Upper lobe of right lung (tissue), 1 donor: ENCODE measurements around the gene PPP3CB. TPM values are rescaled to one million over a fixed set of nuclear protein-coding genes. Genes with fewer than 3 reads are reported as not detected.

Source experiments
- ATAC-seq: fragments of 200-7000 bp; cut with Tn5 transposase; one replicate; pipeline ENCODE4 v1.9.1; 2020; ENCODE audit warnings: mild to moderate bottlenecking, moderate library complexity
- DNase-seq: peaks from one replicate; pipeline ENCODE4 v3.0.0-alpha.2; 2020
- H3K27ac ChIP-seq: fragments of 200-600 bp; one replicate; pipeline ENCODE4 v1.8.0; 2022
- H3K27me3 ChIP-seq: fragments of 200-600 bp; one replicate; pipeline ENCODE4 v1.8.0; 2022; ENCODE audit warnings: mild to moderate bottlenecking
- H3K36me3 ChIP-seq: fragments of 200-600 bp; one replicate; pipeline ENCODE4 v1.8.0; 2022
- H3K4me1 ChIP-seq: fragments of 200-600 bp; one replicate; pipeline ENCODE4 v1.8.0; 2022
- H3K4me3 ChIP-seq: fragments of 200-600 bp; one replicate; pipeline ENCODE4 v1.8.0; 2022; ENCODE audit warnings: mild to moderate bottlenecking
- H3K9me3 ChIP-seq: fragments of 200-600 bp; one replicate; pipeline ENCODE4 v1.8.0; 2022
- intact Hi-C: fragments of 100-400 bp; cut with DNase I; formaldehyde crosslinking; loops from one replicate; pipeline ENCODE4 v1.11.0; 2022
- total RNA-seq: library from RNA; stranded (reverse); fragmentation: NEBNext Ultra II Directional; extraction: Animal tissue kit (Norgen Biotek cat#: 25700); gene quantifications from one replicate; pipeline ENCODE4 v1.2.1, GENCODE V29; 2021
- TF ChIP-seq, protein P1 (sequence below): fragments of 200-600 bp; IDR thresholded peaks from one replicate; pipeline ENCODE4 v1.8.0; 2022; ENCODE audit warnings: antibody characterized with exemption
- donor health status: DM: no; HTN: yes; CAD: no; lungs with severe emphysema.

The PPP3CB gene
- total RNA-seq, 1 donor from 2014 or later: 38.0 TPM

GRCh38 chr10:73465978-73466726, 29.7 kb downstream of the PPP3CB start:
- TF ChIP-seq, protein P1, sequence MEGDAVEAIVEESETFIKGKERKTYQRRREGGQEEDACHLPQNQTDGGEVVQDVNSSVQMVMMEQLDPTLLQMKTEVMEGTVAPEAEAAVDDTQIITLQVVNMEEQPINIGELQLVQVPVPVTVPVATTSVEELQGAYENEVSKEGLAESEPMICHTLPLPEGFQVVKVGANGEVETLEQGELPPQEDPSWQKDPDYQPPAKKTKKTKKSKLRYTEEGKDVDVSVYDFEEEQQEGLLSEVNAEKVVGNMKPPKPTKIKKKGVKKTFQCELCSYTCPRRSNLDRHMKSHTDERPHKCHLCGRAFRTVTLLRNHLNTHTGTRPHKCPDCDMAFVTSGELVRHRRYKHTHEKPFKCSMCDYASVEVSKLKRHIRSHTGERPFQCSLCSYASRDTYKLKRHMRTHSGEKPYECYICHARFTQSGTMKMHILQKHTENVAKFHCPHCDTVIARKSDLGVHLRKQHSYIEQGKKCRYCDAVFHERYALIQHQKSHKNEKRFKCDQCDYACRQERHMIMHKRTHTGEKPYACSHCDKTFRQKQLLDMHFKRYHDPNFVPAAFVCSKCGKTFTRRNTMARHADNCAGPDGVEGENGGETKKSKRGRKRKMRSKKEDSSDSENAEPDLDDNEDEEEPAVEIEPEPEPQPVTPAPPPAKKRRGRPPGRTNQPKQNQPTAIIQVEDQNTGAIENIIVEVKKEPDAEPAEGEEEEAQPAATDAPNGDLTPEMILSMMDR: no peak
- Histone ChIP-seq H3K36me3 (peaks cover 72% of the 10 kb centered on the region), H3K9me3 (no peaks in the 10 kb centered on the region), H3K27ac (no peak overlapping the region), H3K4me3 (no peak overlapping the region), H3K27me3 (no peaks in the 10 kb centered on the region), H3K4me1 (no peaks in the 10 kb centered on the region)
- no peak for DNase-seq
- ATAC-seq: no peak
- intact Hi-C loops: no loop called here

GRCh38 chr10:73460897-73461296, 34.9 kb downstream of the PPP3CB start:
- H3K27me3 ChIP-seq: no peaks in the 10 kb centered on the region
- H3K27ac ChIP-seq: no peak overlapping the region
- no peaks in the 10 kb centered on the region for H3K9me3 ChIP-seq
- H3K36me3 ChIP-seq: peaks cover 48% of the 10 kb centered on the region
- no peaks in the 10 kb centered on the region for H3K4me1 ChIP-seq
- H3K4me3 ChIP-seq: no peak overlapping the region
- TF ChIP-seq, protein P1: no peak
- DNase-seq (no peak), ATAC-seq (no peak)
- intact Hi-C loops: no loop called here

DNA sequence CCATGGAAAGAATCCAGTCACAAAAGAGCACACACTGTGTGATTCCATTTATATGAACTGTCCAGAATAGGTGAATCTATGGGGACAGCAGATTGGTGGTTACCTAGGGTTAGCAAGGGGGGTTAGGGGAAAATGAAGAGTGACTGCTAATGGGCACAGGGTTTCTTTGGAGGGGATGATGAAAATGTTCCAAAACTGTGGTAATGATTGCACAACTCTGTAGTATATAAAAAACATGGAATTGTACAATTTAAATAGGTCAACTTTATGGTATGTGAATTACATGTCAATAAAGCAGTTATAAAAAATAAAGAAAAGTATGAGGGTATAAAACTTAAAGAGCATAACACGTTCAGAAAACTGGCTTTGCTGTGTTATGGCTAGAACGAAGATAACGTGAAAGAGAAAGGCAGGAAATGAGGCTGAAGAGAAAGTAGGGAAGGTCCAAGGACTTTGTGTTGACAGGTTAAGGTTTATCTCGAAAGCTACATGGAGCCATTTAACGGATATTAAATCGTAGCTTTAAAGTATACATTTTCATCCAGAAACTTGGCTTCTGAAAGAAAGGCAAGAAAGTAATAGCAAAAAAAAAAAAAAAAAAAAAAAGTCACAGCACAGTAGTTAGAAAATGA, 36.0 kb downstream of the PPP3CB start:
- intact Hi-C loops: no loop called here
- no peaks in the 10 kb centered on the region for H3K27me3 ChIP-seq
- H3K27ac ChIP-seq: no peak overlapping the region
- no peak for DNase-seq
- H3K36me3 ChIP-seq: peaks cover 42% of the 10 kb centered on the region
- ATAC-seq: no peak
- H3K4me1 ChIP-seq: no peaks in the 10 kb centered on the region
- H3K4me3 ChIP-seq: no peak overlapping the region
- no peaks in the 10 kb centered on the region for H3K9me3 ChIP-seq
- TF ChIP-seq, protein P1: no peak

DNA sequence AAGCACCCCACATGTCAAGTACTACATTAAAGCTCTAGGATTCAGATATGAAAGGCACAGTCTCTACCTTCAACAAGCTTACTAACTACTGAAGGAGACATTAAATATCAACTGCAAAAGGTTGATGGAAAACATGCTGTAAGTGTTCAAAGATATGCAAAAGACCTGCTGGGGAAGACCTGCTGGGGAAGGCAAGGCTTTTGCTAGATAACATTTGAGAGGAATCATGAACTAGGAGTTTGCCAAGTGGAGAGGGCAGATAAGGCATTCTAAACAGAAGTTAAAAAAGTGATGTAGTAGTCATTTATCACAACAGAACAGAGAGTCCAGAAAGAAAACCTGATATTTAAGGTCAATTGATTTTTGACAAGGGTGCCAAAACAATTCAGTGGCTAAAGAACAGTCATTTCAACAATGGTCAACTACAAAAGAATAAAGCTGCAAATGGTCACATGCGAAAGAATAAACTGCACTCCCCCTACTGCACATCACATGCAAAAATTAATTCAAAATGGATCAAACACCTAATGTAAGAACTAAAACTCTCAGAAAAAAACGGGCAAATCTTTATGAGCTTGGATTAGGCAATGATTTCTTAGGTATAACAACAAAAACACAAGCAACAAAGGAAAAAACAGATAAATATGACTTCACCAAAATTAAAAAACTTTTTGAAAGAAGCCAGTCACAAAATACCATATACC, 39.5 kb downstream of the PPP3CB start:
- Histone ChIP-seq H3K4me3 (no peak overlapping the region), H3K4me1 (no peaks in the 10 kb centered on the region), H3K9me3 (no peaks in the 10 kb centered on the region), H3K27ac (no peak overlapping the region), H3K36me3 (peaks cover 51% of the 10 kb centered on the region), H3K27me3 (no peaks in the 10 kb centered on the region)
- DNase-seq: no peak
- intact Hi-C loops: no loop called here
- ATAC-seq: no peak
- TF ChIP-seq, protein P1: no peak

- no peaks in the 10 kb centered on the region for H3K27me3 ChIP-seq
- no peak for ATAC-seq
- H3K4me3 ChIP-seq: no peak overlapping the region
- peaks cover 40% of the 10 kb centered on the region for H3K36me3 ChIP-seq
- no peak overlapping the region for H3K27ac ChIP-seq
- H3K9me3 ChIP-seq: no peaks in the 10 kb centered on the region
- TF ChIP-seq, protein P1: no peak
- no peak for DNase-seq
- H3K4me1 ChIP-seq: no peaks in the 10 kb centered on the region
- intact Hi-C loops: no loop called here
Observed at GRCh38 chr10:73449113-73449512, 46.7 kb downstream of the PPP3CB start.
